ENCODE measurements around the gene NDUFAF2. TPM values are rescaled to one million over a fixed set of nuclear protein-coding genes. Genes with fewer than 3 reads are reported as not detected.
A peak's percentile ranks its signal among the peaks of the same experiment; 100 is the strongest.

The NDUFAF2 gene
- total RNA-seq, 1 donor from 2014 or later = 46.0 TPM

DNA sequence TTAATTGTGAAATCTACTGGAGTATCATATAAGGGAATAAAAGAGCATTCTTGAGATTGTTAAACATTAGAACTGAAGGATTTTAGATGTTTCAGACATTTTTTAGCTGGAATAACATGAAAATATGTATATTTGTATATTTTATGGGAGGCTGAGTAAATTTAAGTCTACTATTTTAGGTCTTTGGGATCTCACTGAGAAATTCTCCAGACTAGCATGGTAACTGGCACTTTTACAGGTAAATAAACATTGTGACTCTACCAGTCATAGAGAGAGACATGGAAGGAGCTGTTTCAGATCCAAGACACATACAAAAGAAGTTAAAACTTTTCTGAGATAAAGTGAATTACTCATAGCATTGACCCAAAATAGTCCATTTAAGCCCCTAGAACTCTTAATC, 59.4 kb downstream of the NDUFAF2 start:
- no peak overlapping the region for H3K4me2 ChIP-seq (ENCODE audit: low read length)
- H3K36me3 ChIP-seq (ENCODE audit: insufficient read depth, low read length) = no peaks in the 10 kb centered on the region
- H2AFZ ChIP-seq (ENCODE audit: low read depth, low read length) = no peak overlapping the region
- no peak overlapping the region for H3K4me3 ChIP-seq (ENCODE audit: insufficient read depth, low read depth, low read length)
- Mint-ChIP-seq H3K36me3 (ENCODE audit: low read depth, unreplicated experiment) (peaks cover 2% of the 10 kb centered on the region), H3K27me3 (ENCODE audit: low read depth, unreplicated experiment) (no peaks in the 10 kb centered on the region), H3K4me3 (ENCODE audit: unreplicated experiment) (no peak overlapping the region), H3K9me3 (ENCODE audit: unreplicated experiment) (peaks cover 4% of the 10 kb centered on the region), H3K4me1 (ENCODE audit: low read depth, unreplicated experiment) (peaks cover 3% of the 10 kb centered on the region), H3K27ac (ENCODE audit: unreplicated experiment) (no peak overlapping the region)
- H3K27ac ChIP-seq (ENCODE audit: low read depth, low read length) = no peak overlapping the region
- no peaks in the 10 kb centered on the region for H3K27me3 ChIP-seq (ENCODE audit: insufficient read depth, low read length)
- no peak for FAIRE-seq
- DNase-seq (ENCODE audit: low read depth) = peak; percentile 22
- no peaks in the 10 kb centered on the region for H3K9me3 ChIP-seq (ENCODE audit: insufficient read depth, low read depth, low read length)
- no peaks in the 10 kb centered on the region for H3K4me1 ChIP-seq (ENCODE audit: insufficient read depth, low read length)
- no peaks in the 10 kb centered on the region for H4K20me1 ChIP-seq (ENCODE audit: insufficient read depth, low read length)
- peaks cover 11% of the 10 kb centered on the region for H3K79me2 ChIP-seq (ENCODE audit: insufficient read depth, low read length)
- no peak for TF ChIP-seq EZH2 (IDR thresholded peaks at IDR 0.05; ENCODE audit: insufficient read depth, low read length)
- TF ChIP-seq, protein P1, sequence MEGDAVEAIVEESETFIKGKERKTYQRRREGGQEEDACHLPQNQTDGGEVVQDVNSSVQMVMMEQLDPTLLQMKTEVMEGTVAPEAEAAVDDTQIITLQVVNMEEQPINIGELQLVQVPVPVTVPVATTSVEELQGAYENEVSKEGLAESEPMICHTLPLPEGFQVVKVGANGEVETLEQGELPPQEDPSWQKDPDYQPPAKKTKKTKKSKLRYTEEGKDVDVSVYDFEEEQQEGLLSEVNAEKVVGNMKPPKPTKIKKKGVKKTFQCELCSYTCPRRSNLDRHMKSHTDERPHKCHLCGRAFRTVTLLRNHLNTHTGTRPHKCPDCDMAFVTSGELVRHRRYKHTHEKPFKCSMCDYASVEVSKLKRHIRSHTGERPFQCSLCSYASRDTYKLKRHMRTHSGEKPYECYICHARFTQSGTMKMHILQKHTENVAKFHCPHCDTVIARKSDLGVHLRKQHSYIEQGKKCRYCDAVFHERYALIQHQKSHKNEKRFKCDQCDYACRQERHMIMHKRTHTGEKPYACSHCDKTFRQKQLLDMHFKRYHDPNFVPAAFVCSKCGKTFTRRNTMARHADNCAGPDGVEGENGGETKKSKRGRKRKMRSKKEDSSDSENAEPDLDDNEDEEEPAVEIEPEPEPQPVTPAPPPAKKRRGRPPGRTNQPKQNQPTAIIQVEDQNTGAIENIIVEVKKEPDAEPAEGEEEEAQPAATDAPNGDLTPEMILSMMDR (IDR thresholded peaks at IDR 0.05; ENCODE audit: insufficient read depth, low read depth, low read length) = no peak
- no peak overlapping the region for H3K9ac ChIP-seq (ENCODE audit: low read length)

DNA sequence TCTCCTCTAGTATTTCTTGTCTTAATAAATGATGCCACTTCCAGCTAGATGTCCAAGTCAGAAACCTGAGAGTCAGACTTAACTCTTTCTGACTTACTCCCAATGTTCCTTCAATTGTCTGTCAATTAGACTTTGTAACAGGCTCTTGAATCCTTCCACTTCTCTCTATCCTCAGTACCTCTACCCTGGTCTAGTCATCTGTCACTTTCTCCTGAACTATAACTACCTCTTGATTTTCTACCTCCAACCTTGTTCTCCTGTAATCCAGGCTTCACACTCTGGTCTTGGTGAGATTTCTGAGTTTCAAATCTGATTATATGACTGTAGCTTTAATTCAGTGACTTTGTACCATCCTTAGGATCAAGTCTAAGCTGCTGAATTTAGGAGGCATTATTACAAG, 64.9 kb downstream of the NDUFAF2 start:
- Mint-ChIP-seq H3K4me3 (ENCODE audit: unreplicated experiment) (no peak overlapping the region), H3K27me3 (ENCODE audit: low read depth, unreplicated experiment) (no peaks in the 10 kb centered on the region), H3K27ac (ENCODE audit: unreplicated experiment) (no peak overlapping the region), H3K4me1 (ENCODE audit: low read depth, unreplicated experiment) (no peaks in the 10 kb centered on the region), H3K9me3 (ENCODE audit: unreplicated experiment) (peaks cover 4% of the 10 kb centered on the region), H3K36me3 (ENCODE audit: low read depth, unreplicated experiment) (peaks cover 2% of the 10 kb centered on the region)
- DNase-seq (ENCODE audit: low read depth) (no peak), FAIRE-seq (no peak)
- Histone ChIP-seq H3K4me1 (ENCODE audit: insufficient read depth, low read length) (no peaks in the 10 kb centered on the region), H4K20me1 (ENCODE audit: insufficient read depth, low read length) (peaks cover 8% of the 10 kb centered on the region), H2AFZ (ENCODE audit: low read depth, low read length) (no peak overlapping the region), H3K27me3 (ENCODE audit: insufficient read depth, low read length) (no peaks in the 10 kb centered on the region), H3K4me2 (ENCODE audit: low read length) (no peak overlapping the region), H3K79me2 (ENCODE audit: insufficient read depth, low read length) (peaks cover 3% of the 10 kb centered on the region), H3K9me3 (ENCODE audit: insufficient read depth, low read depth, low read length) (no peaks in the 10 kb centered on the region), H3K27ac (ENCODE audit: low read depth, low read length) (no peak overlapping the region), H3K36me3 (ENCODE audit: insufficient read depth, low read length) (no peaks in the 10 kb centered on the region), H3K4me3 (ENCODE audit: insufficient read depth, low read depth, low read length) (no peak overlapping the region), H3K9ac (ENCODE audit: low read length) (no peak overlapping the region)
- no peak for TF ChIP-seq EZH2 (IDR thresholded peaks at IDR 0.05; ENCODE audit: insufficient read depth, low read length)
- TF ChIP-seq, protein P1 (IDR thresholded peaks at IDR 0.05; ENCODE audit: insufficient read depth, low read depth, low read length) = no peak

DNA sequence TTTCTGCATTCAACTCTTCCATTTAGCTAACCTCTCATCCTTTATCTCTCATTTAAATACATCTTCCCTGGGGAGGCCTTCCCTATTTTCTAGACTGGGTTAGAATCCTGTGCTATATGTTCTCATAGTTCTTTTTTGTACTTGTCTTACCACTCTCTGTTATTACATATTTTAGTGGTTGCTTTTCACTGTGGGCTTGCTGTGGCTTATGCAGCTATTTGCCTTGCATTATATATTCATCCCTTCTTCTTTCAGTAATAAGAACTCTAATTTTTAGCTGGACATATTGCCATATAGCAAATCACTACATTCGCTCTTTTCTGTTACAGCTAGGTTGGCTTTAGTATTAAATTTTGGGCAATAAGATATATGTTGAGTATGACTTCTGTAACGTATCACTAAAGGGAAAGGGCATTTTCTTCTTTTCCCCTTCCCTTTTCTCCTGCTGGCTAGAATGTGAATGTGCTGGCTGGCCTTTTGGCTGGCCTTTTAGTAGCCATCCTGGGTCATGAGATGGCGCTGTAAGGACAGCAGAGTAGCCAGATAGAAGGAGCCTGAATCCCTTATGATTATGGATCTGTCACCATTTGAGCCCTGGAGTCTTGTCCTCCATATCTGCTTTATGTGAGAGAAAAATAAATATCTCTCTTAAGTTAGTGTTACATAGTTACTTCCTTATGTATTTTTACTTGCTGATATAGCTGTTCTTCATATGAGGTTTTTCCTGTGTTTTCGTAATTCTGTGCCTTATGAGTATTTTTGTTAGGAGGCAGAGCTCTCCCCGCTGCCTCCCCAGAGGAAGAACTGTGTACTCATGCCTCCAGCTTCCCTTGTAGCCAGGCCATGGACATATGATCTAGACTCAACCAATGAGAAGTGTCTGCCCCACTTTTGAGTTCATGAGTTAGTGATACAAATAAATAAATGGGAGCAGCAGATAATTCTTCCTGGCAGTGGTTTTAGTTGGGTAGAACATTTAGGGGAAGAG, 65.8 kb downstream of the NDUFAF2 start:
- Histone ChIP-seq H2AFZ (ENCODE audit: low read depth, low read length) (no peak overlapping the region), H3K27me3 (ENCODE audit: insufficient read depth, low read length) (no peaks in the 10 kb centered on the region), H3K4me1 (ENCODE audit: insufficient read depth, low read length) (no peaks in the 10 kb centered on the region), H4K20me1 (ENCODE audit: insufficient read depth, low read length) (peaks cover 8% of the 10 kb centered on the region), H3K79me2 (ENCODE audit: insufficient read depth, low read length) (peaks cover 3% of the 10 kb centered on the region), H3K9ac (ENCODE audit: low read length) (no peak overlapping the region), H3K27ac (ENCODE audit: low read depth, low read length) (no peak overlapping the region), H3K4me3 (ENCODE audit: insufficient read depth, low read depth, low read length) (no peak overlapping the region), H3K36me3 (ENCODE audit: insufficient read depth, low read length) (no peaks in the 10 kb centered on the region), H3K4me2 (ENCODE audit: low read length) (no peak overlapping the region), H3K9me3 (ENCODE audit: insufficient read depth, low read depth, low read length) (no peaks in the 10 kb centered on the region)
- no peak for DNase-seq (ENCODE audit: low read depth)
- TF ChIP-seq, protein P1 (IDR thresholded peaks at IDR 0.05; ENCODE audit: insufficient read depth, low read depth, low read length) = peak; percentile 22
- no peak for TF ChIP-seq EZH2 (IDR thresholded peaks at IDR 0.05; ENCODE audit: insufficient read depth, low read length)
- no peak for FAIRE-seq
- Mint-ChIP-seq H3K9me3 (ENCODE audit: unreplicated experiment) (no peaks in the 10 kb centered on the region), H3K27me3 (ENCODE audit: low read depth, unreplicated experiment) (no peaks in the 10 kb centered on the region), H3K36me3 (ENCODE audit: low read depth, unreplicated experiment) (no peaks in the 10 kb centered on the region), H3K4me1 (ENCODE audit: low read depth, unreplicated experiment) (no peaks in the 10 kb centered on the region), H3K27ac (ENCODE audit: unreplicated experiment) (no peak overlapping the region), H3K4me3 (ENCODE audit: unreplicated experiment) (no peak overlapping the region)
